GM12892 (cell line): ENCODE data around the gene CTNND2.
"Not testable (repeated sequence)": the region's sequence is repeated elsewhere in the genome, so short reads cannot be mapped to it uniquely, and the experiment has no call there.

ENCODE experiments used
- DNase-seq: peaks from one replicate; pipeline ENCODE4 v3.0.0; 2011; ENCODE audit not compliant: insufficient read length
- FAIRE-seq: peaks from 2 replicates; lab custom pipeline; 2011; peaks lifted over from hg19 to GRCh38; lab: Jason Lieb, UNC
- POLR2A ChIP-seq: IDR thresholded peaks from 2 replicates; pipeline ENCODE4 v1.6.1; 2011; ENCODE audit warnings: low read depth, low read length, control low read depth
- POLR2AphosphoS5 ChIP-seq: IDR thresholded peaks from 2 replicates; pipeline ENCODE4 v1.6.1; 2011; ENCODE audit warnings: low read depth, low read length, control low read depth
- TAF1 ChIP-seq: IDR thresholded peaks from 2 replicates; pipeline ENCODE4 v1.6.1; 2011; ENCODE audit warnings: low read depth, mild to moderate bottlenecking, control low read depth, low read length, borderline replicate concordance

Gene CTNND2

GRCh38 chr5:11642438-11642837 is 261.8 kb downstream of the CTNND2 start:
- TF ChIP-seq TAF1 (no peak), POLR2AphosphoS5 (no peak), POLR2A (no peak)
- no peak for FAIRE-seq
- DNase-seq: no peak

GRCh38 chr5:11640158-11640873 is 263.9 kb downstream of the CTNND2 start:
- TF ChIP-seq POLR2AphosphoS5 (no peak), POLR2A (no peak), TAF1 (no peak)
- DNase-seq: no peak
- no peak for FAIRE-seq

GRCh38 chr5:11622785-11623184 is 281.5 kb downstream of the CTNND2 start:
- TF ChIP-seq POLR2AphosphoS5 (no peak), POLR2A (no peak), TAF1 (no peak)
- no peak for FAIRE-seq
- DNase-seq: no peak

GRCh38 chr5:11620172-11620571 is 284.1 kb downstream of the CTNND2 start:
- no peak for DNase-seq
- no peak for TF ChIP-seq TAF1
- TF ChIP-seq POLR2A: no peak
- no peak for TF ChIP-seq POLR2AphosphoS5
- no peak for FAIRE-seq

- TF ChIP-seq TAF1 (no peak), POLR2A (no peak), POLR2AphosphoS5 (no peak)
- FAIRE-seq (no peak), DNase-seq (no peak)
Observed at GRCh38 chr5:11619339-11620024, 284.8 kb downstream of the CTNND2 start.

GRCh38 chr5:11617080-11617479 is 287.2 kb downstream of the CTNND2 start:
- TF ChIP-seq POLR2AphosphoS5: no peak
- TF ChIP-seq TAF1: no peak
- TF ChIP-seq POLR2A: no peak
- no peak for DNase-seq
- FAIRE-seq: no peak

- not testable (repeated sequence) for FAIRE-seq
Observed at GRCh38 chr5:11616624-11617023, 287.6 kb downstream of the CTNND2 start.

GRCh38 chr5:11611011-11611410 is 293.2 kb downstream of the CTNND2 start:
- DNase-seq: no peak
- FAIRE-seq: no peak
- TF ChIP-seq POLR2A (no peak), POLR2AphosphoS5 (no peak), TAF1 (no peak)

More at GRCh38 chr5:11616624-11617023, 287.6 kb downstream of the CTNND2 start:
- not testable (repeated sequence) for DNase-seq

- FAIRE-seq (no peak), DNase-seq (no peak)
- TF ChIP-seq POLR2A (no peak), TAF1 (no peak), POLR2AphosphoS5 (no peak)
Observed at GRCh38 chr5:11609570-11610303, 294.5 kb downstream of the CTNND2 start.

GRCh38 chr5:11608530-11608929 is 295.7 kb downstream of the CTNND2 start:
- FAIRE-seq (no peak), DNase-seq (no peak)
- no peak for TF ChIP-seq TAF1
- TF ChIP-seq POLR2A: no peak
- TF ChIP-seq POLR2AphosphoS5: no peak

- FAIRE-seq: no peak
- DNase-seq: no peak
- no peak for TF ChIP-seq POLR2A
- no peak for TF ChIP-seq POLR2AphosphoS5
- TF ChIP-seq TAF1: no peak
Observed at GRCh38 chr5:11607944-11608483, 296.2 kb downstream of the CTNND2 start.

- no peak for DNase-seq
- TF ChIP-seq POLR2A (no peak), TAF1 (no peak), POLR2AphosphoS5 (no peak)
- no peak for FAIRE-seq
Observed at GRCh38 chr5:11602298-11602697, 301.9 kb downstream of the CTNND2 start.
